Activated CD8-positive, alpha-beta memory T cell treated with anti-CD3 and anti-CD28 coated beads, Interleukin-2, amount 10 ng/mL, durations not matched to agents 7 days and 5 days (primary cell): ENCODE data around the gene FERD3L. TPM values are rescaled to one million over a fixed set of nuclear protein-coding genes. Genes with fewer than 3 reads are reported as not detected.
"Not testable (repeated sequence)": the region's sequence is repeated elsewhere in the genome, so short reads cannot be mapped to it uniquely, and the experiment has no call there.

ENCODE experiments used
- ATAC-seq: fragments of 150-1000 bp; cut with Tn5 transposase; one replicate; pipeline ENCODE4 v1.10.0; 2021; ENCODE audit warnings: moderate library complexity
- CTCF ChIA-PET: fragments of 350-600 bp; sonication (Branson Sonifier 250); formaldehyde crosslinking; loops from one replicate; lab custom pipeline; 2021; ENCODE audit warnings: antibody characterized with exemption; lab: Charles Lee
- DNase-seq: peaks from one replicate; pipeline ENCODE4 v3.0.0-alpha.2; 2020
- H3K27ac Mint-ChIP-seq: one replicate; pipeline ENCODE4 v1.8.0; 2021; ENCODE audit warnings: mild to moderate bottlenecking, mixed read lengths
- H3K27me3 Mint-ChIP-seq: one replicate; pipeline ENCODE4 v1.8.0; 2021; ENCODE audit warnings: mixed read lengths
- H3K36me3 Mint-ChIP-seq: one replicate; pipeline ENCODE4 v1.8.0; 2021; ENCODE audit warnings: mild to moderate bottlenecking, mixed read lengths
- H3K4me1 Mint-ChIP-seq: one replicate; pipeline ENCODE4 v1.8.0; 2021; ENCODE audit warnings: mixed read lengths
- H3K4me3 Mint-ChIP-seq: one replicate; pipeline ENCODE4 v1.8.0; 2021; ENCODE audit warnings: mild to moderate bottlenecking, moderate library complexity, mixed read lengths
- H3K9me3 Mint-ChIP-seq: one replicate; pipeline ENCODE4 v1.8.0; 2022; ENCODE audit warnings: low read depth, mixed read lengths
- total RNA-seq, 2 experiments: library from RNA; stranded (reverse); gene quantifications; one replicate each; pipeline ENCODE4 v1.2.3, GENCODE V29; 2021

FERD3L gene, protein sequence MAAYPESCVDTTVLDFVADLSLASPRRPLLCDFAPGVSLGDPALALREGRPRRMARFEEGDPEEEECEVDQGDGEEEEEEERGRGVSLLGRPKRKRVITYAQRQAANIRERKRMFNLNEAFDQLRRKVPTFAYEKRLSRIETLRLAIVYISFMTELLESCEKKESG
- not detected for total RNA-seq

DNA sequence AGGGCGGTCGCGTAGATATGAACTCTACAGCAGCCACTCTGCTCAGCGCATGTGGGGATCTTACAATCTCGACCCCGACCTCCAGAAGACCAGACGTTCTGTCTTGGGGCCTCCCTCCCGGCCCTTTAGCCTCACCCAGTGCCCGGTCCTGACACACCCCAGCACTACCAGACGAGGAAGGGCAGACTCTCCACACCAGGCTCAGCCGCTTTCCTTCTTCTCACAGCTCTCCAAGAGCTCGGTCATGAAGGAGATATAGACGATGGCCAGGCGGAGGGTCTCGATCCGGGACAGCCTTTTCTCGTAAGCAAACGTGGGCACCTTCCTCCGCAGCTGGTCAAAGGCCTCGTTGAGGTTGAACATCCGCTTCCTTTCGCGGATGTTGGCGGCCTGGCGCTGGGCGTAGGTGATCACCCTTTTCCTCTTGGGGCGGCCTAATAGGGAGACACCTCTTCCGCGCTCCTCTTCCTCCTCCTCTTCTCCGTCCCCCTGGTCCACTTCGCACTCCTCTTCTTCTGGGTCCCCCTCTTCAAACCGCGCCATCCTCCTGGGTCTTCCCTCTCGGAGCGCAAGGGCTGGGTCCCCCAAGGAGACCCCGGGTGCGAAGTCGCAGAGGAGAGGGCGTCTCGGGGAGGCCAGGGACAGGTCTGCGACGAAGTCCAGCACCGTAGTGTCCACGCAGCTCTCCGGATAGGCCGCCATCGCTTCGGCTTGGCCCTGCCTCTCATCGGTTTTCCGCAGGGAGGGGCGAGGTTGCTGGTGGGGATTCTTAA is at the start of gene FERD3L:
FERD3L (minus strand) TSS at position 761 of the 773 bp plus-strand sequence; CDS start at position 702, 59 bp downstream.
- CTCF ChIA-PET = no interaction called here
- Mint-ChIP-seq H3K27ac (no peak within 1 kb of the TSS), H3K36me3 (peaks cover 2% of the 10 kb centered on the region), H3K27me3 (peaks cover 40% of the 10 kb centered on the region), H3K9me3 (peaks cover 3% of the 10 kb centered on the region), H3K4me3 (no peak within 1 kb of the TSS), H3K4me1 (no peaks in the 10 kb centered on the region)
- ATAC-seq = no peak
- DNase-seq = no peak

DNA sequence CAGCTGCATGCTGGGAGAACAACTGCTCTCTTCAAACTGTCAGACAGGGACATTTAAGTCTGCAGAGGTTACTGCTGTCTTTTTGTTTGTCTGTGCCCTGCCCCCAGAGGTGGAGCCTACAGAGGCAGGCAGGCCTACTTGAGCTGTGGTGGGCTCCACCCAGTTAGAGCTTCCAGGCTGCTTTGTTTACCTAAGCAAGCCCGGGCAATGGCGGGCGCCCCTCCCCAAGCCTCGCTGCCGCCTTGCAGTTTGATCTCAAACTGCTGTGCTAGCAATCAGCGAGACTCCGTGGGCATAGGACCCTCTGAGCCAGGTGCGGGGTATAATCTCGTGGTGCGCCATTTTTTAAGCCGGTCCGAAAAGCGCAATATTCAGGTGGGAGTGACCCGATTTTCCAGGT is 49.2 kb upstream of the FERD3L start:
- not testable (repeated sequence) for H3K27me3 Mint-ChIP-seq

DNA sequence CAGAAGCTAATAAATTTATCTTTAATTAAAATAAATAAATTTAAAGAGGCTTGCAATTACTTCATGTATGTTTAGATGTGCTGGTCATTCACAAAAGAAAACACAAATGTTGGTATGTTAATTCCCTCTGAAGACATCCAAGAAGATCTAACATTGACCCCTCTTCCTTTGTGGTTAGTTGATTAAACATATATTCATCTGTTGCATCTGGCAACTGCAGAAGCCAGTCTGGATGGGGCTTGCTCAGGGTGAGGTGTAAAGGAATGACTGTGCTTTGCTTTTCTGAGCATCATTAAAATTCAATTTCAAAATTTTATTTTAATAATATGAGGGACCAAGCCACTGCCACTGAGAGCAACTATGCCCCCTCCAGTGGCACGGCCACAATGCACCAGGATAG is 36.4 kb upstream of the FERD3L start:
- CTCF ChIA-PET = no interaction called here
- DNase-seq (no peak), ATAC-seq (no peak)
- Mint-ChIP-seq H3K4me3 (no peak overlapping the region), H3K9me3 (peaks cover 11% of the 10 kb centered on the region), H3K36me3 (no peaks in the 10 kb centered on the region), H3K27me3 (no peaks in the 10 kb centered on the region), H3K4me1 (no peaks in the 10 kb centered on the region), H3K27ac (no peak overlapping the region)

More for the DNA sequence above, 49.2 kb upstream of the FERD3L start:
- H3K4me1 Mint-ChIP-seq, H3K4me3 Mint-ChIP-seq, CTCF ChIA-PET, H3K9me3 Mint-ChIP-seq, ATAC-seq, H3K36me3 Mint-ChIP-seq, DNase-seq, H3K27ac Mint-ChIP-seq: not testable (repeated sequence)

DNA sequence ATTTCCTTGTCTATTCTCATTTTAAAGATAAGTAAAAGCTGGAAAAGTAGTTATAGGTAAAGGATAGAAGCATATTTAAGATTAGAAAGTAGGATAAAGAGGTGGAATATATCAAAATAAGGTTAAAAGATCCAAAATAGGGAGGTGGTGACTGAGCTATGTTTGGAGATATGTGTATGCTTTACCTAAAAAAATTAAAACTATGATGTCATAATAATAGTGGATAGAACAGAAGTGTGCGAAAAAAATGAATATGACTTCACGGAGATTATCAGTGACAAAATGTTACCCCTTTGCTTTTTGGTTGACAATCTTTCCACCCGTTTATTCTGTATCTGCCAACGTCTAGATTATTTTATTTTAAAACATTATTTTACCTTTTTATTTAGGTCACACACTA is 33.4 kb upstream of the FERD3L start:
- Mint-ChIP-seq H3K27me3 (no peaks in the 10 kb centered on the region), H3K27ac (no peak overlapping the region), H3K4me1 (no peaks in the 10 kb centered on the region), H3K36me3 (no peaks in the 10 kb centered on the region), H3K4me3 (no peak overlapping the region), H3K9me3 (peaks cover 10% of the 10 kb centered on the region)
- ATAC-seq (no peak), DNase-seq (no peak)
- CTCF ChIA-PET = no interaction called here

DNA sequence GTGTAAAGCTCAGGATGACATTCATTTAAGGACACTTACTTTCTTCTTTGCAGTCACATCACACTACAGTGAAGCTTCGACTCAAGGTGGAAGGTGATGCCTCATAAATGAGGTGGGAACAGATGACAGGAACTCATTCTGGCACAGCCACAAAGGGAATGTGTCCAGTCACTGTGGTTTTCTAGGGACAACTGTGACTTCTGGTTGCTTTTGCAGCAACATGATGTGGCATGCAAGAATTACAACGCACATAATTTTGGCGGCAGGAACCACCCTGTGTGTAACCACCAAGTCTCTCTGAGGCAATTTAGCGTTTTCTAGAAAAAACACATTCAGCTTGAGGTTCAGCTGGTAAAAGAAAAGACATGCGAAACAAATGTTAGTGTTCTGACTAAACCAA is 32.0 kb upstream of the FERD3L start:
- ATAC-seq (no peak), DNase-seq (no peak)
- peaks cover 4% of the 10 kb centered on the region for H3K9me3 Mint-ChIP-seq
- no peak overlapping the region for H3K4me3 Mint-ChIP-seq
- H3K27ac Mint-ChIP-seq = no peak overlapping the region
- CTCF ChIA-PET = interaction anchor here (0.6 kb wide), 1 partner anchor 23 kb away, joined by 3 read pairs; no protein-coding TSS in a partner anchor
- H3K36me3 Mint-ChIP-seq = no peaks in the 10 kb centered on the region
- H3K4me1 Mint-ChIP-seq = no peaks in the 10 kb centered on the region
- H3K27me3 Mint-ChIP-seq = no peaks in the 10 kb centered on the region

DNA sequence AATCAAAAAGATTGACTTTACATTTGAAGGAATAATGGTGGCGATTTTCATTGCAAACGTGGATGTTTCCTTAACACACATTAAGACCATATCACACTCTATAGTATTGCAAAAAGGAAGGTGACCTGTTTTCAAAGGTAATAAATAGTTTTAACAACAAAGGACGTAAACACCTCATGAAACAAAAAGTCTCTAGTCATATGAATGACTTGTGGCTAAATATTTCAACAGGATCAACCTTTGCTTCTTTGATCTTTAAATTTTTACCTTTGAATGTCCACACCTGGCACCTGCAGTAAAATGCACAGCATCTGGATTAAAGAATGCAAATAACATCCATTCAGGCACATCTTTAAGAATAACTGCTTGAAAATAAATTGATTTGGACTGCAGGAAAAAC is 30.0 kb upstream of the FERD3L start:
- H3K4me1 Mint-ChIP-seq = no peaks in the 10 kb centered on the region
- CTCF ChIA-PET = no interaction called here

DNA sequence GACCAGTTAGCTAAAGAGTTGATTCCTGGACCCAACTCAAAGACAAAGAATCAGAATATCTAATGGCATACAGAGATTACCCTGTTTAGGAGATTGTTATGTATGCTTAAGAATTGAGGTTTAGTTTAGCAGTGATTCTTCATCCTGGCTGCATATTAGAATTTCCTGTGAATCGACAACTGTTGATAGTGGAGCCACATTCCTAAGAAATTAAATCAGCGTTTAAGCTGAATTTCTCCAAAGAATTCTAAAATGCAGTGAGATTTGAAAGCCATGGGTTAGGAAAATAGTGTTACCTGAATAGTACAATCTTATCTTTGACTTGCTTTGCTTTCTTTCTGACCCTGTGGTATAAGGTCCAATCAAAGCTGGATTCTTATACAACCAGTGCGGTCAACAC is 16.4 kb upstream of the FERD3L start:
- DNase-seq (no peak), ATAC-seq (no peak)
- CTCF ChIA-PET = no interaction called here
- Mint-ChIP-seq H3K4me3 (no peak overlapping the region), H3K36me3 (no peaks in the 10 kb centered on the region), H3K27me3 (no peaks in the 10 kb centered on the region), H3K27ac (no peak overlapping the region), H3K4me1 (no peaks in the 10 kb centered on the region), H3K9me3 (no peaks in the 10 kb centered on the region)

More for the DNA sequence above, 30.0 kb upstream of the FERD3L start:
- no peaks in the 10 kb centered on the region for H3K36me3 Mint-ChIP-seq
- H3K27me3 Mint-ChIP-seq = no peaks in the 10 kb centered on the region
- no peak for ATAC-seq
- no peak overlapping the region for H3K27ac Mint-ChIP-seq
- H3K9me3 Mint-ChIP-seq = peaks cover 2% of the 10 kb centered on the region
- no peak for DNase-seq
- H3K4me3 Mint-ChIP-seq = no peak overlapping the region

DNA sequence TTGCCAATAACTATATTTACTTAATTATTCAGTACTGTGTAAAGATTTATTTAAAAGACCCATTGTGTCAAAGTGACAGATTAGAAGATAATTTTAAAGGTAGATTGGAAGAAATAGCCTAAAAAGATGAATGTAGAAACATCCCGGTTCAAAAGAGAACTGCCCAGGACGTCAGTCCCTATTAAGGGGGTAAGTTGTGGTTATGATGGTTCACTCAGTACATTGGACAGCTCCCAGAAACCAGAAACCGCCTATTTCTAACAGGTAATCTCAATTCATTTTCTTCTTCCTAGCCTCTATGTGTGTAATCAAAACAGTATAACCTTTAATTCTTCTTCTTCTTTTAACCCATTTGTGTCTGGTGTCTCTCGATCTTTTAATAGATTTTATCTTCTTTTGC is 1.5 kb upstream of the FERD3L start:
- peaks cover 2% of the 10 kb centered on the region for H3K36me3 Mint-ChIP-seq
- H3K4me1 Mint-ChIP-seq = no peaks in the 10 kb centered on the region
- no peak overlapping the region for H3K27ac Mint-ChIP-seq
- H3K9me3 Mint-ChIP-seq = peaks cover 4% of the 10 kb centered on the region
- H3K4me3 Mint-ChIP-seq = no peak overlapping the region
- CTCF ChIA-PET = no interaction called here
- ATAC-seq (no peak), DNase-seq (no peak)
- H3K27me3 Mint-ChIP-seq = peaks cover 40% of the 10 kb centered on the region

DNA sequence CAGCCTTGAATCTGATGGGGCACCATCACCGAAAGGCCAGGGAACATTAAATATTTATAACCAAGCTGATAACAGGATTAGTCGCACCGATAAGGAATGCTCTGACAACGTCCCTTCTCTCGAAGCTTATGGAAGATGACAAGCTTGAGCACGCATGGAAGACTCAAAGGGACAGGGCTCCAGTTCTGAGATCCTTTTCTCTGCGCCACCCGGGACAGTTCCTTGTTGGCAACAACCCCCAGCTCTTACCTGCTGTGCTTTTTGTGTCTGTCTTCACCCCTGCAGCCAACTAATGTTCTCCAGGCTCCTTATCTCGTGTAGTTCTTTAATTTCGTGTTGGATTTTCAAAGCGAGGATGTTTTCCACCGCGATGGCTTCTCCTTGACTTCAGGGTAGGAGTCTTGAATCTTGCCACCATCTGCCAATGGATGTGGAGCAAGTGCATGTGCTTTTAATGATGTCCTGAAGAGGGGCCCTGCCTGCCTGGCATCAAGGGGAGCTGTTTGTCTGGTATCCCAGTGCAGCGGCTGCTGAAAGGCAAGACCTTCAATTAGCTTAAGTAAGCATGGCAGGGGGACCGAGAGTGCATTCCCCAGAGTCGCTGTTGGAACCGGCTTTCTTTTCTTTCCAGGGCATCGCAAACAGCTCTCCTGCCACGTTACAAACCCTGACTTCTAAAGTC is 354 bp upstream of the FERD3L start:
- peaks cover 40% of the 10 kb centered on the region for H3K27me3 Mint-ChIP-seq
- CTCF ChIA-PET = no interaction called here
- no peaks in the 10 kb centered on the region for H3K4me1 Mint-ChIP-seq
- DNase-seq (no peak), ATAC-seq (no peak)
- peaks cover 3% of the 10 kb centered on the region for H3K9me3 Mint-ChIP-seq
- H3K4me3 Mint-ChIP-seq = no peak overlapping the region
- peaks cover 2% of the 10 kb centered on the region for H3K36me3 Mint-ChIP-seq
- no peak overlapping the region for H3K27ac Mint-ChIP-seq

DNA sequence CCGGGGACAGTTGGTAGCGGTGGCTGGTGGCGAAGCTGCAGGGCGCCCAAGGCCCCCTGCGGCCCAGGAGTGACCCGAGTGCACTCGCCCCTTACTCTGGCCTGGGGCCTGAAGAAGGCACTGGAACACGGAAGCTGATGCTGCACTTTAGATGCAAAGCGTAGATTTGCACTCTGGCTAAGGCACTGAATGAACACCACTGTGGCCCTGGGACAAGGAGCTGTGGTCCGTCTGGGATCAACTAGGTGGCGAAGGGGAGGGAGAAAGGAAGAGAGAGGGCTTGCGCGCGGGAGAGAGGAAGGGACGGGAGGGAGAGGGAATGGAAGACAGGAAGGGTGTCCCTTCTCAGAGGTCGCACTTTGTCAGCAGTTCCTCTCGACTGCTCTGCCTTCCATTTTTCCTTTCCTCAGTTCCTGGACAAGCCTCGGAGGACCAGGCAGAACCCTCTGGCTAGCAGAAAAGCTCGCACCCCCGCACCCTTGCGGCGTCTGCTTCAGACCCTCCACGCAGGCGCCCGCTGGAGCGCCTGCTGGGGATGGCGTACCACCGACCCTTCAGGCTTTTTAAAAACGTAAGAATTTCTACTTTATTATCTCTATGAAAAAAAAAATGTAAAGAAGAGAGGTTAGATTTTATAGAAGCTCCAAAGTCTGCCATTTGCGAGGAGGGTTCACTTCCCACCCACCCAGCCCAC is 1.2 kb downstream of the FERD3L start:
- H3K9me3 Mint-ChIP-seq = peaks cover 3% of the 10 kb centered on the region
- no peak overlapping the region for H3K27ac Mint-ChIP-seq
- H3K4me1 Mint-ChIP-seq = no peaks in the 10 kb centered on the region
- peaks cover 40% of the 10 kb centered on the region for H3K27me3 Mint-ChIP-seq
- CTCF ChIA-PET = no interaction called here
- DNase-seq (no peak), ATAC-seq (no peak)
- no peak overlapping the region for H3K4me3 Mint-ChIP-seq
- peaks cover 2% of the 10 kb centered on the region for H3K36me3 Mint-ChIP-seq

DNA sequence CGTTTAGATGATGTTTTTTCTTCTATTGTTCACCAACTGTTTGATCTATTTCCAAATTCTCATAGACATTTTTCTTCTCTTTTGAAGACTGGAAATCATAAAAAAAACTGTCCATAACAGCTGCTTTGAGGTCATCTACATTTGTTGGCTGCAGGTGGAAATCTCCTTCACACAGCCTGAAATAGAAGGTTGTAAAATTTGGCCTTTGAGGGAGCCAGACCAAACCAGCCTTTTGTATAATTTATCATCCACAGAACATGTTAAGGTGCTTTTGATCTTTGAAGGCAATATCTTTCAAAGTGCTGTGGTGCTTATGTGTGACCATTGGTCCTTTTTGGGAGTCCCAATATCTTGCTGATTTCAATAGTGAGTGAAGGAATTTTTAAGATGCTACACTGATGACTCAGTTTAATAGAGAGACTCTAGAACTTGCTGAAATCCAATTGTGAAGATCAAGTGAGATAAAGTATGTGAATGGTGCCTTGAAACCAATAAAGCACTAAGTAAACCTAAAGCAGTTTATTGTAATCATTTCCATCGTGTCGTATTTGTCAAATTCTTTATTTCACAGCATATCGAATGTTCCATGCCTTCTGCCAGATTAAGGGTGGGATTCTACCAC is 5.4 kb downstream of the FERD3L start:
- DNase-seq (no peak), ATAC-seq (no peak)
- Mint-ChIP-seq H3K9me3 (no peaks in the 10 kb centered on the region), H3K36me3 (peaks cover 2% of the 10 kb centered on the region), H3K4me3 (no peak overlapping the region), H3K4me1 (no peaks in the 10 kb centered on the region), H3K27me3 (peaks cover 21% of the 10 kb centered on the region), H3K27ac (no peak overlapping the region)
- CTCF ChIA-PET = no interaction called here

DNA sequence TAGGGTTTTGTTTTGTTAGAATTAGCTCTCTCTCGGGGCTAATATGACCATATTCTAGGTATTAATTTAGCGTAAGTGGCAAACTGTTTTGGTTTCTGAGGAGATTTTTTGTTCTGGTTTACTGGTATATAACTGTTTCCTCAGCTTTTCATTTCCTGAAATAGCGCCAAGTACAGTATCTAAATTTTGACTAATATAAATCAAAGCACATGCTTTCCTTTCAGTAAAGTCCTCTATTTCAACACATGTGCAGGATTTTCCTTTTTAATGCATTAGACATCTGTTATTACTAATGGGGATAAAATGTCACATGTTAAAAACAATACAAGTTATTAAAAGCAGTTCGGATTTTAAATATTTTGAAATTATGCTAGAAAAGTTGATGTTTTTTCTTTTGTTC is 11.3 kb downstream of the FERD3L start:
- no peak overlapping the region for H3K4me3 Mint-ChIP-seq
- no peaks in the 10 kb centered on the region for H3K4me1 Mint-ChIP-seq
- no peaks in the 10 kb centered on the region for H3K9me3 Mint-ChIP-seq
- CTCF ChIA-PET = no interaction called here
- H3K36me3 Mint-ChIP-seq = no peaks in the 10 kb centered on the region
- no peak overlapping the region for H3K27ac Mint-ChIP-seq
- no peak for DNase-seq
- no peak for ATAC-seq
- no peaks in the 10 kb centered on the region for H3K27me3 Mint-ChIP-seq

DNA sequence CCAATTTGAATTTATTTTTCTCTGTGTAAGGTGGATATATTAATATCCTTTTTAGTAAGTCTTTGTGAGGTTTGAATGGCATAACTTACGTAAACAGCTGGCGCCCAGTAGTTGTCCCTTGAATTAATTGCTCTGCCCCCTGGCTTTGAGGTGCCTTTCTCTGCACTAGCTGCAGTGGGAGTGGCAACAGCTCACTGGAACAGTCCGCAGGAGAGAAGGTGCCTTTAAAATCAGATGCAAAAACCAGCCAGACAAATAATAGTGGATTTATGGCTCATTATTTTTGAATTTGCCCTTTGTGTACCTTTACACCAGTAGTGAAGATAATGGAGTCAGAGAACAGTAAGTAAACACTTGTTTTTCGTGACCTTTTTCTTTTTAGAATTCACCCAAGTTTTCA is 11.8 kb downstream of the FERD3L start:
- H3K27ac Mint-ChIP-seq = no peak overlapping the region
- H3K27me3 Mint-ChIP-seq = no peaks in the 10 kb centered on the region
- H3K36me3 Mint-ChIP-seq = no peaks in the 10 kb centered on the region
- H3K9me3 Mint-ChIP-seq = no peaks in the 10 kb centered on the region
- no peaks in the 10 kb centered on the region for H3K4me1 Mint-ChIP-seq
- H3K4me3 Mint-ChIP-seq = no peak overlapping the region
- DNase-seq = no peak
- no peak for ATAC-seq
- CTCF ChIA-PET = no interaction called here
